Cerebellar nuclear complex (tissue), 1 donor: Measurements from ENCODE around the gene SLC10A7.

Source experiments
- DNase-seq, 2 experiments: peaks; one replicate each; lab custom pipeline; 2025; lab: John Stamatoyannopoulos, UW

Gene SLC10A7

DNA sequence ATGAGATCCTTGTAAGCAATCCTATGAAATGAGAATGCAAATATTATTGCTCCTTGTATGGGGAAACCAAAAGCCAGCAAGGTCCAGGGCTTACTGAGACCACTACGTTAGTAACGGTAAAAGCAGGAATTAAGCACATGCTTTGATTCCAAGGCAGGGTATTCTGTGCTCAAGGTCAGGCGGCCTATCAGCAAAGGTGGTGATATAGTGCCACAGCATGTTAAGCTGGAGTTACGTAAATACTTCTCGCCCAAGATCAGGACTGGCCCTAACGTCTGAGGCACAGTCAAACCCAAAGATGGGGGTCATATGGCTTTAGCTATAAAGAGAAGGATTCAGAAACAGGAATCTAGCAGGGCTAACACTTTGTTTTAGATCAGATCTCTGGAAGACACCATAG is 27.6 kb downstream of the SLC10A7 start:
- no peak for DNase-seq

DNA sequence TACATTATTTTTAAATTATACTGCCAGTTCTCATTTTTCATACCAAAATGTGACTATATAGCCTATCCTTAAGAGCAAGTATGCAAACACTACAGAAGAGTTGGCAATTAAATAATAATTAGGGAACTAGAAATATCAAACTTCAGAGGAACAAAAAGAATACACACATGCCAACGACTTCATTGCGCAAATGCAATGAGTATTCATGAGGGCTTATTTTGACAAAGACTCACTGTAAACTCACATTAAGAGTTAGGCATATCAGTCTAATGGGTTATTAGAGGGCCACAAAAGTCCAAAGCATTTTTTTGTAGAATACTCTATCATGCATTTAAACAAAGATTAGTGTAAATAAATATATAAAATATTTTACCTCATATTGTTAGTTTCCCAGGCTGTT is 31.6 kb downstream of the SLC10A7 start:
- no peak for DNase-seq

DNA sequence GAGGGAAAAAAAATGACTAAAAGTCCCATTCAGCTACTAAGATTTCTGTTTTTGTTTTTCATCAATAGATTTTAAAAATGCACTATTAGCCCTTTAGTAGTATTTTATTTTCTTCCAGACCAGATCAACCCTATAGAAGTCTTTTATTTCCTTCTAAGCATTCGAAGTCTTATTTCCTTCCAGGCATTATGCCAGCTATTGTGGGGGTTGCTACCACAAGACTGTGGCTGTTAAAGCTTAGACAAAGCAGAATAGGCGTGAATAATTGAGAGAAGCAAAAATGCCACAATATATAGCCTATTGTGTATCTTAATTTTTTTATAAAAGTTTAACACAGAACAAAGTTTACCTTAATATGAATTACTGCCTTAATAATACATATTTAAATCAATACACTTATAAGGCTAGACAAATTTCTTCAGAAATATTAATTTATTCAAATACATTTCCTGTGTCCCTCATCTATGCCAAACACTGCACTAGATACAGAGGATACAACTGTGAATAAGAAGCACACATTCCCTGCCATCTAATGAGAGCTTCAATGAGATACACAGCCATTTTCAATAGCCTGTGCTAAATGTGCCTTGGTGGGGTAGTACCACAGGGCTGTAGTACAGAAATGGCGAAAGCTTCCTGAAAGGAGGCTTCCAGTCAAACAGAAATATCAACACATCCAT is 33.1 kb downstream of the SLC10A7 start:
- no peak for DNase-seq

DNA sequence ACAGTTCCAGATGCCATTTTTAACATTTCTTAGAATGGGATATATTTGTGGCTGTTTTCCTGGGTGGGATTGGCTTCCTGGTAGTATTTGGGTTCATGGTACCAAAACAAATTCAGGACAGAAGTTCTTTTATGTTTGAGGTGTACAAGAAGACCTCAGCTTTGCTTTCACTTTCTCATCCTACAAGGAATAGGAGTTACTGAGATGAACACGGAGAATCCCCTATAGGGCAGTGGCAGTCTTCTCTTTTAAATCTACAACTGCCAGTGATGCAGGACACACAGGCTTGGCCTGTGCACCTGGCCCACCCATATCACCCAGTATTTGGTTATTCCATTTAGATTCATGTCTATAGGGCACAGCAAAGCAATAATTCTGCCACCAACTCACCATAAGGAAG is 35.2 kb downstream of the SLC10A7 start:
- DNase-seq = no peak

DNA sequence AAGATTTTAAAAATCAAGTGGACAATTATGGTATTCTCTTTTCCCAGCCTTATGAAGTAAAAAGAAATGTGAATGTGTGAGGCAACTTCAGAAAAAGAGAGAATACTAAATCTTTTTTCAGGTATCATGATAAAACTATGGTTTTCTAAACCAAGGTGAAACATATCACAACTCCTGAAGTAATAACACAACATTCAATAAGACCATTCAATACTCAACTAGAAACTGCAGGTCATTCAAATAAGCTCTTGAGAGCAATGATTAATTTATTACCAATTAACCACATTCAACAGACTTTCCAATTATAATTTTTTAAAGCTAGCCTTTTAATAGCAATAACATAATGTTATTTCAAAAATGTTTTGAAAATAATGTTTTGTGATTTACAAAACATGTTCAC is 35.8 kb downstream of the SLC10A7 start:
- no peak for DNase-seq

DNA sequence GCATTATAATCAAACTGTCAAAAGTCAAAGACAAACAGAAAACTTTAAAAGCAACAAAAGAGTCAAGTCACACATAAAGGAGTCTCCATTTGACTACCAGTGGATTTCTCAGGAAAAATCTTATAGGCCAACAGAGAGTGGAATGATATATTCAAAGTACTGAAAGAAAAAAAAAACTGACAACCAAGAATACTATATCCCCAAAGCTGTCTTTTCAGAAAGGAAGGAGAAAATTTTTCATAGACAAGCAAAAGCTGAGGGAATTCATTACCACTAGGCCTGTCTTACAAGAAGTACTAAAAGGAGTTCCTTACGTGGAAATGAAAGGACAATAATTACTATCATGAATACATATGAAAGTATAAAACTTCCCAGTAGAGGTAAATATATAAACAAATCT is 39.0 kb downstream of the SLC10A7 start:
- no peak for DNase-seq

DNA sequence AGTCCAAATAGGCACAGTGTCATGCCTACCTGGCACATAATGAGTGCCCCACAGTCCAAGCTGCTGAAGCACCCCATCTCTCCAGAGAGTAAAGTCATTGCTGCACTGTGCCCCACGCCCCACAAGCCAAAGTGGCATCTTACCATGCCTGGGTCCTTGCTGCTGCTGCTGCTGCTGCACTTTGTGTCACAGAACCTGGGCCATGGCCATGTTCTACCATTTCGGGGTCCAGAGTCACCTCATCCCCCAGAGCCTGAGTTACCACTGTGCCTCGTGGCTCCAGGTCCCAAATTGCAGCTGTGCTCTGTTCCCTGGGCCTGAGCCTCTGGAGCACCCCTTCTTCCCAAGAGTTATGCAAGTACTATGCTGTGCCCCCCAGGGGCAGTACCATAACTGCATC is 40.5 kb downstream of the SLC10A7 start:
- DNase-seq = no peak

DNA sequence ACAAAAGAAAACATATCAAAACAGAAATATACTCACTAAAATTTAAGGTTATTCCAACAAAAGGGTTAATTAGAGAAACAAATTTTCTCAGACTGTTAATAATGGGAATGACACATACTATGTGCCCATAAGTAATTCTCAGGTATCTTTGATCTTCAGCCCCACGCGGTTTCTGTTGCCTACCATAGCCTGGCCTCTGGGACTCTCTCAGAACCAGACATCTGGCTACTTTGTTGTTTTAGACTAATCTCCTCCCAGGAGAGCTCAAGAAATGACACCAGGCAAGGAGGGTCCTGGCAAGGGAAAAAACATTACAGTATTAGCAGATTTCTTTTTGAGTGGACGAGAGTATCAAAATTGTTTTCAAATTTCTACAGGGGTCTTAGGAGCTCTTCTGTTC is 43.7 kb downstream of the SLC10A7 start:
- no peak for DNase-seq

DNA sequence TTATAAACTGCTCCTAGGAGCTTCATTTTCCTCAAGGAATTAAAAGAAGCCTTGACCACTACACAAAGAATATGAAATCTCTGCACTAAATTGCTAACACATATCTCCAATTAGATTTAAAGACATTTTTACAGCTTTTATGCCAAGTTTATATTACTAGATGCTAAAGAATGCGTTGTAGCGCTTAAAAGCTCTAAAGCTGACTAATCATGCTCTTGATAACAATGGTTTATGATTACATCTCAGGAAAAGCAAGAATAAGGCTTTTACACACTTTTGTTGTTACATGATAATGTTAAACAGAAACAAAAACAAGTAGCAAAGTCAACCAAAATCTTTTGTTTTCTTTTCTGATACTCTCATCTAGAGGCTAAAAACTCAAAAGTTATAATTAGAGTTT is 44.7 kb downstream of the SLC10A7 start:
- no peak for DNase-seq

DNA sequence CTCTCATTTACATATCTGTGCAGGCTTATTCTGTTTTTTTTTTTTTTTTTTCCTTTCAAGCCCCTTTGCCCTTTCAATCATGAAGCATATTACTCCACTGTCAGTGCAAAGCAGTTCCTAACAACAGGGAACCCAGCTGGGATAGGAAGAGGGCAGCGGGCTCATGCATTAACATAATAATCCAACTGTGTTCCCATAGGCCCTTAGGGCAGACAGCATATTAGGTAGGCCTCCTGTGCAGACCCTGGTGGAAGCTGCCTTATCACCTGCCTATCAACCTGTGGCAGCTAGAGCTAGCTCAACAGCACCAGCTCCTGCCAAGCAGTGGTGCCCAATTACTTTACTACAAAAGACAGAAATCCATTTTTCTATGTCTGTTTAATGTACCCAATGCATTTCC is 49.3 kb downstream of the SLC10A7 start:
- DNase-seq = no peak

DNA sequence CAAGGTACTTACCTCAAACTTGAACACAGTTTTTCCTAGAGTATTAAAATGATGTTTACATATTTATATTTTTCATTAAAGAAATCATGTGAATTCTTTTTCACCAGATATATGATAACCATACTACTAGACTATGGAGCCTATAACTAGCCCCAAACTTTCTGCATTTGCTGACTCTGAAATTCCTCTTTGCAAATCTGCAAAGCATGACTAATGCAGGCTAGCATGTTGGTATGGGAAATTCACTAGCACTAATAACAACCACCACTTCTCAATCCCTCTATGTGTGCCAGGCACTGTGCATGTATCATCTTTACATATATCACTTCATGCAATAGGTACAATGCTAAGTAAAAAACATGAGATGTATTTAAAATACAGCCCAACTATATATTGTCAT is 51.1 kb downstream of the SLC10A7 start:
- DNase-seq = no peak

DNA sequence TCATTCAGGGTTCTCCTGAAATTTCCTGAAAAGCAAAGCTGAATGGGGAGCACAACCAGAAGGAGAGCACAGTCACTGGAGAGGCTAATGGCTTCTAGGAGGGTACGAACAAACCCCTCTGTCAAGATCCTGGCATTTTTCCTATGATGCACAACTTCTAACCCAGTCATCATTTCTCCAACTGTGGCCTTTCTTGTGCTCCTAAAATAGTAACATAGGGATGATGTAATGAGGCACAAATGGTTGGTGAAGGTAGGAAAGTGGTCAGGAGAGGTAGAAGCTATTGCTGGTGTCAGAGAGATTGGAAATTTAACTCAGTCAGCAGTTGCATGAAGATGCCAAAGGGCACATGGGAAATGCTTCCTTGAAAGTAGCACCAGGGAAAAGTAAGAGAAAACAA is 52.7 kb downstream of the SLC10A7 start:
- no peak for DNase-seq

DNA sequence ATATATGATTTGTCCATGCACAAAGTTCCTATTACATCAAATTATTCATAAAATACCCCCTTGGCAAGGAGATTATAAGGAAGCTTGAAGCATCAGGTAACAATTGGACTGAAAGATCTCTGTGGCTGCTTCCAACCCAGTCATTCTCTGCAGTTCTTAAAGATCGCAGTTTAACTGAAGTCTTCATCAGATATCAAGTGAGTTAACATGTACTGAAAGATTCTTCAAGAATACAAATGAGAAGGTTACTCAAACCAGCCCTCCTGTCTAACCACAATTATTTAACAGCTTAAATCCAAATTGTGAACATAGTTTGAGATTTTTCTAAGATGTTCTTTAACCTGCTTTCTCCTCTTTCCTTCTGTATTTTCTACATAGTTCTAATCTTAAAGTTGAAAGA is 56.1 kb downstream of the SLC10A7 start:
- DNase-seq = no peak

DNA sequence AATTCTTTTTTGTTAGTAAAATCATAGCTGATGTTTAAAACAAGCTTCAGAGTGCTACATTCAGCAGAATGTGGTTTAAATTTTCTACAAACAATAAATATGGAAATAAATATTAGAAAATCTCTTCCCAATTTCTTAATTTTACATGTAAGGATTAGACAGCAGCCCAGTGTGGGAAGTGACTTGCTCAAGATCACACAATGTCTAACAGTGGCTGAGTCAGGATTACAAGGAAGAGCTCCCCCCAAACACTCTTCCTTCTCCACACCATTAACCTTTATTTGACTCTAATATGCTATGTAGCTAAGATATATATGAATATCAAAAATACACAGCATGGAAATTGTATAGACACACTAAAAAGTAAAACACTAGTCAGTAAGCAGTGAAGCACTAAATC is 59.5 kb downstream of the SLC10A7 start:
- DNase-seq = no peak

DNA sequence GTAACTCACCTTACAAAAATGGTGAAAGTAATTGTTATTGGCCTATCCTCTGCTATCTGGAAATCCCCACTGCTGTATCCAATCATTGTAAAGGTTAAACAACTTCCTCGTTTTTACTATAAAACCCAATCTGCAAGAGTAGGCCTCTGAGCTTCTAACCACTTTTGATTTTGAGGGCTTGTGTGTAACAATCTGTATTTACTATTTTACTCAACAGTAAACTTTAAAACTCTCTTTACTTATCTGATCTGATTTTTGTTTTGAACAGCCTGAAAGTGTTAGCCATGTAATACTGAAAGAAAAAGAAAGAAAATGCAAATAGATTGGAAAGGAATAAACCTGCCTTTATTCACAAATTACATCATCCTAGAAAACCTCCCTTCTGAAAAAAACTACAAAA is 63.1 kb downstream of the SLC10A7 start:
- no peak for DNase-seq

DNA sequence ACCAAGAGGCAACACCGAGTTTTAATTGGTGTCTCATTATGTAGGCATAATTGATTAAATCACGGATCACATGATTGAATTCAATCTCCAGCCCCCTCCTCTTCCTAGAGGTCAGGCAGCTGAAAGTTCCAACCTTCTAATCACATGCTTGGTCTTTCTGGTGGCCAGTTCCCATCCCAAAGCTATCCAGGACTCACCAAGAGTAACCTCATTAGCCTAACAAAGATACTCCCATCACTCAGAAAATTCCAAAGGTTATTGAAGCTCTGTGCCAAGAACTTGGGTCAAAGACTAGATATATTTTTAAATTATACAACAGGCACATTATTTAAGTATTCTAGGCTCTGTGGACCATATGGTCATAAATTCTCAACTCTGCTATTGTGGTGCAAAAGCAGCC is 65.1 kb downstream of the SLC10A7 start:
- no peak for DNase-seq

DNA sequence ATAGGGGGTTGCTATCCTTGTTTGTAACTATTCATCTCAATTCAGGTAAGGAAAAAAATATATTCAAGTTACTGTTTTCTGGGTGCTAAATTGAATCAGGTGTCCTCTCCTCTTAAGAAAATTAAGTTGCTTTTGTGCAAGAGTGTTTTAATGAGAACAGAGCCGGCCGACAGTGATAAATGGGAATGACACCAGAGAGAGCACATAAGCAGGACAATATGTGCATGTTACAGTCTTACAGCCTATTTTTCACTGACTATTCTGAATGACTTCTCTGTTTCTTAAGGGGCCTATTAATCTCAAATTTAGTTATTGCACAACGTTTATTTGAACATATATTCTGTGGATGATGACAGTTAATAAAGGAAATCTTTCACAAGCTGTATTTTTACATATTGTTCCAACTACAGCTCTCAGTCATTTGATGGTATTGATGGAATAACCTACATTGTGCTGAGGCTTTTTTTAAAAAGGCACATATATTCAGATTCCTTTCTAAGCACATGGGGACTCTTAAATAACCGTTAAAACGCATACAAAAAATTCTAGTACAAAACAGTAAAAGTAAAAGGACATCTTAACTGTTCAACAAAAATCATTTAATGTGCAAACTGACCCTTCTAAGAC is 68.4 kb downstream of the SLC10A7 start:
- DNase-seq = no peak

DNA sequence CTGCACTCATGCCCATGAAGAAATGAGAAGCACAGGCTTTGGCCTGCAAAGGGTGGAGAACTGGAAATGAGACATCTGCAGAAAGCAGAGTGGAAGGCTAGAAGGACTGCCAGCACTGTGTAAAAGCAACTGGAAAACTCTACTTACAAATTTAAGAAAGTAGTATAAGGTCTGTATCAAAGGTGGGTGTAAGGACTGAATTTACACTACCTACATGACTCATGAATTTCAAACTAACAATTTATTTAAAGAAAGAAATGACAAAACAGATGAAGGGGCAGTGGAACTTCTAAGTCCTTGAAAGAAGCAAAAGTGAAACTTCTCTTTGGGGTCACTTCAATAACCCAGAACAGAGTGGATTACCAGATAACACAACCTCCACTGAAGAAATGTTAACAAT is 71.2 kb downstream of the SLC10A7 start:
- no peak for DNase-seq

DNA sequence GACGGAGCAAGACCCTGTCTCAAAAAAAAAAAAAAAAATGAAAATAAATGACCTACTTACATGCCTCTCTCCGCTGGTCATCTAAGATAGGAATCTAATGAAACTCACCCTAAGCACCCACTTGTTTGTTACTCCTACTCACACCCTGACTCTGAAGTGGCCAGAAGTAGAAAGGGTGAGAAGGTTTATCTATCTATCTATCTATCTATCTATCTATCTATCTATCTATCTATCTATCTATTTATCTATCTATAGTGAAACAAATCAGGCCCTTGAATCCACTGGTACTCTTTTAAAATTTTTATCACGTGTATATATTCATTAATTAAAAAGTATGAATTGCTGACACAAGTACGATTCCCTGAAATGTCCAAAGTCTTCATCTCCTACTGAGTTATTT is 75.2 kb downstream of the SLC10A7 start:
- DNase-seq = no peak

DNA sequence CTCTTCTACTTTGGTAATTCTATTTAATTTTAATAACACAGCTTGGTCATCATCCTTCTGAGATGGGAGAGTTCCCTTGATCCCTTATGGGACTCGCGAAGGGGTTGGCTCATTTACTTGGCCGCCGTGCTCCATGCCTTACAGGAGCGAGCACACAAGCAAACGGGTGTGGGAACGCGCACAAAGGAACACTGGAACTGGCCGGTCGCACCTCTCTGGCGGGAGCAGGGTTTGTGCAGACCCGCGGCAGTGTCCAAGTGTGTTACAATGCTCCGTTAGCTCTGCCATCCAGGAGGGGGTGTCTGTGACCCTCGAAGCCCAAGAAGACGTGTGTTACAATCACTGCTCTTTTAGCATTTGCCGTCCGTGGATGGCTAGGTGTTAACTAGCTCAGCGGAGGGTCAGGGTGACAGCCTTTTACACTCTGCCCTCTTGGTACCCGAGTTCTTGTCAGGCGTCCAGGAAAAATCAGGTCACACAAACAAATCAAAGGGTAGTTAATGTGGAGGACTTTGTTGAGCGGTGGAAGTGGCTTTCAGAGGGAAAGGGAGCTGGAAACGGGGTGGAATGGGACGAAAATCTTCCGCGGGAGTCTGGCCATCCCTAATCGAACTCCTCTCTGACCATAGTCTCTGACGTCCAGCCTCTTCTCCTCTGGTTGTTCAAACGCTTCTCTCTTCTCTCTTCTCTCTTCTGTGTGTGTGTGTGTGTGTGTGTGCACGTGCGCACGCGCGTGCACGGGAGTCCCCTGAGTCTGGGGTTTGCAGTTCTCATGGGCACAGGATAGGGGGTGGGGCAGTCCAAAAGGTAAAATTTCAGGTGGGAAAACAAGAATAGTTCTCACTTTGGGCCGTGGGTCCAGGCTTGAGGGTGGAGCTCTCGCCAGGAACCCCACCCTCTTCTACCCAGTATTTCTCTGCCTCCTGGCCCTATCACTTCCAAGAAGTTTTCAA is 76.3 kb downstream of the SLC10A7 start:
- DNase-seq = no peak

DNA sequence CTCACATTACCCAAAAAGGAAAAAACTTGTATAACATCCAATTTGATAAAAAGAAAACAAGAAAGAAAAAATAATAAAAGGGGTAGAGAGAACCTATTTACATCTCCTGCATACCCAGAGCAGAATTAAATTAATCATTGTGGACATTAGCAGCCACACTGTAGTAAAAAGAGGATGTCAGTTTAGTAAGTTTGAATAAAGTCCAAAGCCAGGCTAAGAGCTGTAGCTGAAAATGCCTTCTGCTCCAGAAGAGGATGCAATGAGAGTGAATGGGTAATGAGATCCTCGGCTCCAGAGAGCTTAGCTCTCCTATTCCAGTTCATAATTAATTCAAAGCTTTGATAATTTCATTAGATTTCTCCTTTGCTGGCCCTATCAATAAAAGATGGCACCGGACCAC is 78.2 kb downstream of the SLC10A7 start:
- DNase-seq = no peak

DNA sequence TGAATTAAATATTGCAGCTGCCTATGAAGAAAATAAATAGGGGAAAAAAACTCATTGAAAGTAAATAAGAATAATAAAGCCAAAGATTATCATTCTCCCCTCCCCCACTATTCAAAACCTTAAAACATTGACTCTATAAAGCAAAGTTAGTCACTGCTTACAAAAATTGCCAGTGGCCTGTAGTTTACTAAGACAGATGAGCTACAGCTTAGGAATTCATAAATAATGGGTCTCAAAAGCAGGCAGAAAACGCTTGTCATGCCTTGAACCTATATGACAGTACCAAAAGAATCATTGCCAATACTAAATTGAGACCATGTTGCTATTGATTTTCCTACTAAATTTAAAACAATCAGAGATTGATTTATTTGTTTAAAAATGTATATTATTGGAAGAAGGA is 78.9 kb downstream of the SLC10A7 start:
- no peak for DNase-seq

DNA sequence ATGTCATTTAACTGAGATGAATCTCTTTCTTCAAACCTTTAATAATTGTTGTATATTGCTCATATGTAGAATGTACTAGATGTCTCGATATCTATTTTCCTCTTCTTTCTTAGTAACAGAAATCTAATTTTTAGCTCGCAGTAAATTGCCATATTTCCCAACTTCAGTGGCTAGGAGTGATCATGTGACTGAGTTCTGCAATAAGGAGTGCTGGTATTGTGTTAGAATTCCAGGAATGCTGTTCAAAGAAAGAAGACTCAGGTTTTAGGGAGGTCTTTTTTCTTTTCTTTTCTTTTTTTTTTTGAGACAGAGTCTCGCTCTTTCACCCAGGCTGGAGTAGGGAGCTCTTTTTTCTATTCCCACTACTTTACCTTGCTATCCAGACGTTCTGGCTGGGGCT is 81.7 kb downstream of the SLC10A7 start:
- DNase-seq = no peak
